AG04450 (cell line): ENCODE measurements around the gene PPM1D. TPM values are rescaled to one million over a fixed set of nuclear protein-coding genes. Genes with fewer than 3 reads are reported as not detected.
A peak's percentile ranks its signal among the peaks of the same experiment; 100 is the strongest.

Experiments
- CTCF ChIA-PET: fragments of 300-600, 350-600 bp; formaldehyde crosslinking; extraction: SDS; loops from one replicate; lab custom pipeline; 2022; ENCODE audit warnings: antibody characterized with exemption, inconsistent platforms; lab: Charles Lee
- POLR2A ChIA-PET: fragments of 350-600 bp; formaldehyde crosslinking; extraction: SDS; loops from one replicate; lab custom pipeline; 2021; ENCODE audit warnings: antibody characterized with exemption, inconsistent platforms; lab: Yijun Ruan, JAX
- DNase-seq: peaks from one replicate; pipeline ENCODE4 v3.0.0-alpha.2; 2011; ENCODE audit warnings: low read depth, low spot score
- H3K27ac ChIP-seq: one replicate; pipeline ENCODE4 v1.5.1; 2012; ENCODE audit warnings: low read depth, low read length, control low read depth
- H3K27me3 ChIP-seq: one replicate; pipeline ENCODE4 v1.6.0; 2012; ENCODE audit warnings: low read length; ENCODE audit not compliant: control insufficient read depth, insufficient read depth
- H3K4me3 ChIP-seq: 2 replicates; pipeline ENCODE4 v1.5.1; 2011; ENCODE audit warnings: mild to moderate bottlenecking, low read depth, low read length, control low read depth
- H3K9me3 ChIP-seq: 2 replicates; pipeline ENCODE4 v1.5.1; 2012; ENCODE audit warnings: low read length; ENCODE audit not compliant: control insufficient read depth, insufficient read depth
- CTCF ChIP-seq: IDR thresholded peaks from 2 replicates; pipeline ENCODE4 v1.5.1; 2011; ENCODE audit warnings: low read depth, low read length, control low read depth, inconsistent platforms
- polyA plus RNA-seq: library from polyadenylated mRNA; depleted of rRNA; stranded (reverse); fragments of >200 nt; gene quantifications from 2 replicates; pipeline ENCODE4 v1.2.3, GENCODE V29; 2011

The PPM1D gene
- polyA plus RNA-seq, 1 experiment = 12.2 TPM

GRCh38 chr17:60678118-60678444 lies 78.1 kb downstream of the PPM1D start:
- peak overlapping the region; percentile 89 for H3K4me3 ChIP-seq
- DNase-seq = no peak
- CTCF ChIA-PET = no interaction called here
- H3K9me3 ChIP-seq = no peaks in the 10 kb centered on the region; the same call in 1 of the 2 replicates
- H3K27me3 ChIP-seq = no peaks in the 10 kb centered on the region
- no peak overlapping the region for H3K27ac ChIP-seq
- no peak for TF ChIP-seq CTCF
- POLR2A ChIA-PET = interaction anchor here (0.7 to 1.1 kb wide), 2 partner anchors 78 to 957 kb away, joined by 3 read pairs; partner anchors contain the start of gene PPM1D

GRCh38 chr17:60679287-60679686 lies 79.3 kb downstream of the PPM1D start:
- POLR2A ChIA-PET = no interaction called here
- no peak for DNase-seq
- H3K27ac ChIP-seq = no peak overlapping the region
- no peaks in the 10 kb centered on the region for H3K27me3 ChIP-seq
- no peak overlapping the region for H3K4me3 ChIP-seq
- H3K9me3 ChIP-seq = no peaks in the 10 kb centered on the region; the same call in 1 of the 2 replicates
- CTCF ChIA-PET = no interaction called here
- TF ChIP-seq CTCF = no peak

- ChIA-PET POLR2A (no interaction called here), CTCF (interaction anchor here (0.6 kb wide), 1 partner anchor 634 kb away, joined by 3 read pairs; no protein-coding TSS in a partner anchor)
- H3K27me3 ChIP-seq = no peaks in the 10 kb centered on the region
- no peak overlapping the region for H3K4me3 ChIP-seq
- H3K27ac ChIP-seq = no peak overlapping the region
- no peaks in the 10 kb centered on the region; the same call in 1 of the 2 replicates for H3K9me3 ChIP-seq
- no peak for TF ChIP-seq CTCF
- no peak for DNase-seq
Observed at GRCh38 chr17:60680754-60681153, 80.8 kb downstream of the PPM1D start.

GRCh38 chr17:60685437-60685836 lies 85.4 kb downstream of the PPM1D start:
- ChIA-PET CTCF (interaction anchor here (0.5 kb wide), 1 partner anchor 1028 kb away, joined by 3 read pairs; no protein-coding TSS in a partner anchor), POLR2A (no interaction called here)
- no peak for DNase-seq
- H3K9me3 ChIP-seq = no peaks in the 10 kb centered on the region
- no peak overlapping the region for H3K27ac ChIP-seq
- no peak overlapping the region for H3K4me3 ChIP-seq
- H3K27me3 ChIP-seq = no peaks in the 10 kb centered on the region
- TF ChIP-seq CTCF = no peak

- TF ChIP-seq CTCF = no peak
- H3K27me3 ChIP-seq = no peaks in the 10 kb centered on the region
- ChIA-PET POLR2A (no interaction called here), CTCF (no interaction called here)
- no peak for DNase-seq
- no peak overlapping the region for H3K4me3 ChIP-seq
- H3K27ac ChIP-seq = no peak overlapping the region
- no peaks in the 10 kb centered on the region for H3K9me3 ChIP-seq
Observed at GRCh38 chr17:60695960-60696359, 96.0 kb downstream of the PPM1D start.
